D721Med (cell line): ENCODE measurements around the gene TIMM13.
"Not testable (repeated sequence)": the region's sequence is repeated elsewhere in the genome, so short reads cannot be mapped to it uniquely, and the experiment has no call there.

ENCODE experiments used
- DNase-seq: peaks from one replicate; pipeline ENCODE4 v3.0.0; 2011; ENCODE audit warnings: low spot score; ENCODE audit not compliant: insufficient read length
- FAIRE-seq: peaks from 2 replicates; lab custom pipeline; 2011; peaks lifted over from hg19 to GRCh38; lab: Jason Lieb, UNC
- CTCF ChIP-seq: IDR thresholded peaks from 2 replicates; pipeline ENCODE4 v1.5.1; 2012; ENCODE audit warnings: mild to moderate bottlenecking, control low read depth; ENCODE audit not compliant: insufficient read depth; ENCODE audit errors: missing control alignments

Gene TIMM13

GRCh38 chr19:2469102-2469914, 41.9 kb upstream of the TIMM13 start:
- no peak for TF ChIP-seq CTCF
- FAIRE-seq (no peak), DNase-seq (no peak)

GRCh38 chr19:2468596-2468995, 41.2 kb upstream of the TIMM13 start:
- no peak for TF ChIP-seq CTCF
- DNase-seq (no peak), FAIRE-seq (no peak)

GRCh38 chr19:2464389-2464788, 37.0 kb upstream of the TIMM13 start:
- DNase-seq (no peak), FAIRE-seq (no peak)
- no peak for TF ChIP-seq CTCF

GRCh38 chr19:2463694-2464093, 36.3 kb upstream of the TIMM13 start:
- FAIRE-seq: not testable (repeated sequence)

GRCh38 chr19:2462635-2463421, 35.4 kb upstream of the TIMM13 start:
- no peak for TF ChIP-seq CTCF
- FAIRE-seq (no peak), DNase-seq (peak; percentile 58)

More at GRCh38 chr19:2463694-2464093, 36.3 kb upstream of the TIMM13 start:
- not testable (repeated sequence) for DNase-seq

- TF ChIP-seq CTCF: no peak
- FAIRE-seq (no peak), DNase-seq (peak; percentile 68)
Measured at GRCh38 chr19:2461751-2462634, 34.6 kb upstream of the TIMM13 start.

GRCh38 chr19:2460245-2460644, 32.9 kb upstream of the TIMM13 start:
- FAIRE-seq (no peak), DNase-seq (no peak)
- no peak for TF ChIP-seq CTCF

- FAIRE-seq, DNase-seq: not testable (repeated sequence)
Measured at GRCh38 chr19:2458776-2459175, 31.4 kb upstream of the TIMM13 start.
